Astrocyte of the spinal cord (primary cell): ENCODE data around the gene A3GALT2.

Experiments used
- DNase-seq: peaks from one replicate; pipeline ENCODE4 v3.0.0; 2011; ENCODE audit warnings: low read depth, low spot score
- H3K4me3 ChIP-seq: 2 replicates; pipeline ENCODE4 v1.5.1; 2011; ENCODE audit warnings: low read depth, mild to moderate bottlenecking, low read length, moderate library complexity
- in situ Hi-C: cut with HindIII; loops from 2 replicates; pipeline ENCODE4 v1.10.0; 2017; ENCODE audit warnings: low sequenced_read_pairs
- TF ChIP-seq, protein P1 (sequence below): IDR thresholded peaks from 2 replicates; pipeline ENCODE4 v1.5.1; 2012; ENCODE audit warnings: low read depth, mild to moderate bottlenecking, low read length, inconsistent platforms

A3GALT2 gene

DNA sequence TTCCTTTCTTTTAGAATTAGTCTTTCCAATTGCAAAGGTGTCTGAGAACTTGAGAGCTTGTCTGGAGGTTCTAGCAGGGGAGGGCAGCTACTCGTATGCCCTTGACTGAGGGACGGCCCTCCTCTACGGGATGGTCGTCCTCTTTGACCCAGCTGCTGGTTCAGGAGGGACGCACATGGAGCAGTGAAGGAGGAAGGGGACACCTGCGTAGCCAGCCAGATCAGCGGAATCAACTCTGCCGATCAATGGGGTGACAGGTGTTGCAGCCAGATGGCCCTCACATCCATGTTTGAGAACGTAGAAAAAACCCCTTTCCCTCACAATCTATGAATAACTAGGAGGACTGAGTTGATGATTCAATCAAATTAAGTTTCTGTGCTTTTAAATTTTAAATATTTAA lies 15.7 kb upstream of the A3GALT2 start:
- no peak for DNase-seq
- in situ Hi-C loops: no loop called here
- TF ChIP-seq, protein P1, sequence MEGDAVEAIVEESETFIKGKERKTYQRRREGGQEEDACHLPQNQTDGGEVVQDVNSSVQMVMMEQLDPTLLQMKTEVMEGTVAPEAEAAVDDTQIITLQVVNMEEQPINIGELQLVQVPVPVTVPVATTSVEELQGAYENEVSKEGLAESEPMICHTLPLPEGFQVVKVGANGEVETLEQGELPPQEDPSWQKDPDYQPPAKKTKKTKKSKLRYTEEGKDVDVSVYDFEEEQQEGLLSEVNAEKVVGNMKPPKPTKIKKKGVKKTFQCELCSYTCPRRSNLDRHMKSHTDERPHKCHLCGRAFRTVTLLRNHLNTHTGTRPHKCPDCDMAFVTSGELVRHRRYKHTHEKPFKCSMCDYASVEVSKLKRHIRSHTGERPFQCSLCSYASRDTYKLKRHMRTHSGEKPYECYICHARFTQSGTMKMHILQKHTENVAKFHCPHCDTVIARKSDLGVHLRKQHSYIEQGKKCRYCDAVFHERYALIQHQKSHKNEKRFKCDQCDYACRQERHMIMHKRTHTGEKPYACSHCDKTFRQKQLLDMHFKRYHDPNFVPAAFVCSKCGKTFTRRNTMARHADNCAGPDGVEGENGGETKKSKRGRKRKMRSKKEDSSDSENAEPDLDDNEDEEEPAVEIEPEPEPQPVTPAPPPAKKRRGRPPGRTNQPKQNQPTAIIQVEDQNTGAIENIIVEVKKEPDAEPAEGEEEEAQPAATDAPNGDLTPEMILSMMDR: no peak
- no peak overlapping the region for H3K4me3 ChIP-seq

DNA sequence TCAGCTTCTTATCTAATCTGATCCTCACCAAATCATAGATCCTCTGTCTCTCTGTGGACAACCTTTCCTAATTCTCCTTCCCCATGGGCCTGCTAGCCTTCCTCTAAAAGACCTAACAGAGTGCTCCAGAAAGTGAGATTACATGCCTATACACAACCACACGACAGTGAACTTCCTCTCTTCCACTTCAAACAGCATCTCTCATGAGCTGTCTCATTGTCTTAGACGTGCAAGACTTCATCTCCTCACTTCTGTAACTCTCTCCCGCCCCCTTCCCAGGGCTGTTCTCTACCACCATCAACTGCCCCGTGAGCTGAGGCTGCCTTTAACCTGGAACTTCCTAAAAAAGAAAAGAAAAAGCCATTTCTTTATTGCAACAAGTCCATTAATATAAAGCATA lies 14.1 kb upstream of the A3GALT2 start:
- in situ Hi-C loops: no loop called here
- TF ChIP-seq, protein P1: no peak
- DNase-seq: no peak
- no peak overlapping the region for H3K4me3 ChIP-seq

DNA sequence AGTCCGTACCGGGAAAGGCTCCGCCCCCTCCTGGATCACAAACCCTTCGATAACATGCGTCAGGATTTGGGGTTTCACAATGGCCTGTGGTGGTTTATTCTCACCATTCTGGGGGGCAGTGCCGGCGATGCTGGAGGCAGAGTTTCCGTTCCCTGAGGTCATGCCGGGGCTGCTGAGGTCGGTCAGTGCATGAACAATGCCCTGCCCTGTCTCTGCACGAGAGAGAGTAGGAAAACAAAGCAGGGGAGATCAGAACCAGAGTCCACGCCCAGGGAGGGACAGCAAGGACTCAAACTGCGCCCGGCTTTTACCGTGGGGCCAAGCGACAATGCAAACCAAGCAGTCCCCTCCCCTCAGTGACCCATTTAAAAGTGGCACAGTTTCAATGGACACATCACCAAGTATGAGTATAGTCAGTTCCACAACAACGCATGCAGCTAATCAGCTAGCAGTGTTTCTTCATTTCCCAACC lies 13.2 kb upstream of the A3GALT2 start:
- DNase-seq: no peak
- no peak overlapping the region for H3K4me3 ChIP-seq
- in situ Hi-C loops: no loop called here
- TF ChIP-seq, protein P1: no peak

DNA sequence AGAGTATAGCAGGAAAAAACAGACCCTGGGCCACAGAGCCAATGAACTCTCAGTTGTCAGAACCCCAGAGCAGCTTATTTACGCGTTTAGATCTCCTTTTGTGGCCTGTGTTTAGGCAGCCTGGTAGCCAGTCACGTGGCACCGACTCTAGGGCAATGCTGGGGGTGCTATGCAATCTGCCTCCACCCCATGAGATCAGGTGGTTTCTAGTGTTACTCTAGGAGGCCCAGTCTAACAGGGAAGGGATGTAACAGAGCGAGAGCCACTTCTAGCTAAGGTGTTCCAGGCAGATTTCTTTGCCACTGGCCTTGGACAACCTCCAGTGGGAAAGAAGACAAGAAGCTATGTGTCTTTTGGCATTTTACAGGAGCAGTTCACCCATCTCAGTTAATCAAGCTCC lies 12.0 kb upstream of the A3GALT2 start:
- H3K4me3 ChIP-seq: no peak overlapping the region
- TF ChIP-seq, protein P1: no peak
- in situ Hi-C loops: no loop called here
- DNase-seq: no peak

DNA sequence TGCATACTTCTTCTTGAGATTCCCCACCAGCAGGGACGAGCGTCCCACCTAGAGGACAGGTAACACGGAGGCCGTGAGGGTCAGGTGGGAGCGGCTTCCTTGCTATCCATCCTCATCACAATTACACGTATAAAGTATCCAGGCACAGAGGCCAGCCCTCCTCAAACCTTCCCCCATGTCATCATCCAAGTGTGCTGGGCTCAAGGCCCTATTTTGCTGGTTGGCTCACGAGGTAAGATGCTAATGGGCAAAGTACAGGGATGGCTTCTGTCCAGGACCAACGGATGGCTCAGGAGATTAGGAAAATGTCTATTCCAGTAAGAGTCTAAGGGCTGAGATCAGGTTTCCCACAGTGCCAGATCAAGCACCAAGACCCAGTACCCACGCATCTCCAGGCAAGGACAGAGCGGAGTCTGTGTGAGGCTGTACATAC lies 11.5 kb upstream of the A3GALT2 start:
- no peak overlapping the region for H3K4me3 ChIP-seq
- peak; percentile 69 for DNase-seq
- in situ Hi-C loops: no loop called here
- TF ChIP-seq, protein P1: no peak

DNA sequence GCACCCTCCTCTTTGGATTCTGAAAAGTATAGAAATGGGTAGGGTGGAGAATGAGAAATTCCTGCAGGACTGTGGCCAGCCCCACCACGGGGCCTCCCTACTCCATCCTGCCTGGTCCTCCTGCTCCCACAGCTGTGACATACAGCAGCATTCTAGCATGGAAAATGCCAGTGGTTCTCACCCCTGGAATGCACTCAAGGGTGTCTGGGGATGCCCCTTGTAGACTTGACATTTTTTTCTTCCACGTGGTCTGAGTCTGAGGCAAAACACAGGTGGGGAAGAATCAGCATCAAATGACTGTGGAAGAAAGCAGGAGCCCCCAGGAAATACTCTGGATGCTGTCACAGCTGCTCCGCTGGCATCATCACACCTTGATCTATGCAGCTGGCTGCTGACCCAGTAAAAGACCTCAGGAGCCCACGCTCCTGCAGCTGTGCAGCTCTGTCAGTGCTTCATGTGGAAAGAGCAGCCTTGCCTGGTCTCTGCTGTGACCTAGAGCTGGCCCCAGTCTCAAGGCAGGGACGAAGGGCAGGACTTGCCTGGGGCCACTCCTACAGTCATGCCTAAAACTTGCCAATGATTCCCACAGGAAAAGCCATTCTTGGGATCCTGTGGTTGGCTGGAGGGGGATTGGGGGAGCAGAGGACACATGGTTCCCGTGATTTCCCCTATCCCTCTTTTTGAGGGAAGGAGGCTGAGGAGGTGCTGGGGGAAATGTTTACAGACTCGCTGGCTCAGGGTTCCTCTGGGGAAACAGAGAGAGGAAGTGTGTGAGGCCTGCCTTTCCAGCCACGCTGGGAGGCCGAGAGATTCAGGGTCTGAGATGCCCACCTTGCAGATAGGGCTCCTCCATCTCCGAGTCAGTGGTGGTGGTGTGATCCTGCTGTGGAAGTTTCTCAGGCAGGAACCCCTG lies 10.8 kb upstream of the A3GALT2 start:
- TF ChIP-seq, protein P1: no peak
- DNase-seq: no peak
- in situ Hi-C loops: no loop called here
- no peak overlapping the region for H3K4me3 ChIP-seq
